Left ventricle myocardium superior (tissue), 1 donor: ENCODE measurements around the gene PYM1. TPM values are rescaled to one million over a fixed set of nuclear protein-coding genes. Genes with fewer than 3 reads are reported as not detected.
"Not testable (repeated sequence)": the region's sequence is repeated elsewhere in the genome, so short reads cannot be mapped to it uniquely, and the experiment has no call there.

Experiments used
- ATAC-seq: fragments of 200-7000 bp; cut with Tn5 transposase; one replicate; pipeline ENCODE4 v1.9.1; 2020; ENCODE audit warnings: mild to moderate bottlenecking, moderate library complexity
- DNase-seq: peaks from one replicate; pipeline ENCODE4 v3.0.0-alpha.2; 2020
- intact Hi-C: fragments of 100-400 bp; cut with micrococcal nuclease; formaldehyde crosslinking; loops from one replicate; pipeline ENCODE4 v1.11.0; 2022
- total RNA-seq: library from RNA; stranded (reverse); fragmentation: NEBNext Ultra II Directional; extraction: Animal tissue kit (Norgen Biotek cat#: 25700); gene quantifications from one replicate; pipeline ENCODE4 v1.2.1, GENCODE V29; 2021
- donor health status: DM: no; HTN: yes; CAD: no; lungs with severe emphysema.

PYM1 gene
- total RNA-seq, 1 donor from 2014 or later = 16.2 TPM

- no peak for ATAC-seq
- no peak for DNase-seq
- intact Hi-C loops = loop anchor here (10.0 kb wide), 1 partner anchor 101 kb away; the partner anchor contains the start of gene DNAJC14
These were observed 1.6 kb downstream of the PYM1 start for GRCh38 chr12:55925870-55926737.

DNA sequence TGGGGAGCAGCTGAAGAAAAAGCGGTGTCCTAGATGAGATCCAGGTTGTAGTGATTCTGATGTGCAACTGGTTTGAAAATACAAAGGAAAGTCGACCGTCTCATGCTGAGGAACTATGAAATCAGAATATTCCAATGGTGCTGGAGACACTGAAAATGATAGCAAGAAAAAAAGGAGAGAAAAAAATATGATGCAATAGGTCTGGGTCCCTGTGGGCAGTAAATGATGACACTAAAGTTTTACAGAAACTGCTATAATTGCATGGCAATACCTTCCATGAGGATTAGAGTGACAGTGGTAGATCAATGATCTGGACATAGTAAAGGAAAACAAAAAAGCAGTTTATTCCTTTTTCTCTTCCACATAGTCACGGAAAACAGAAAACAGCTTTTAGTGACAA, 2.3 kb downstream of the PYM1 start:
- ATAC-seq (no peak), DNase-seq (no peak)
- intact Hi-C loops = loop anchor here (10.0 kb wide), 1 partner anchor 101 kb away; the partner anchor contains the start of gene DNAJC14

GRCh38 chr12:55923648-55924047, 4.0 kb downstream of the PYM1 start:
- ATAC-seq, DNase-seq: not testable (repeated sequence)
- intact Hi-C loops = loop anchor here (10.0 kb wide), 1 partner anchor 99 kb away; the partner anchor contains the start of gene DNAJC14

GRCh38 chr12:55922126-55922525, 5.6 kb downstream of the PYM1 start:
- intact Hi-C loops = loop anchor here (10.0 kb wide), 1 partner anchor 97 kb away; the partner anchor contains the start of gene DNAJC14
- DNase-seq (no peak), ATAC-seq (no peak)

GRCh38 chr12:55919032-55919431, 8.7 kb downstream of the PYM1 start:
- ATAC-seq, intact Hi-C loops, DNase-seq: not testable (repeated sequence)

- no peak for ATAC-seq
- intact Hi-C loops = no loop called here
These were observed 12.2 kb downstream of the PYM1 start for GRCh38 chr12:55915482-55915859.

GRCh38 chr12:55912908-55913307, 14.8 kb downstream of the PYM1 start:
- intact Hi-C loops = no loop called here
- ATAC-seq = peak; percentile 38
- DNase-seq = no peak

More at GRCh38 chr12:55915482-55915859, 12.2 kb downstream of the PYM1 start:
- DNase-seq = no peak

GRCh38 chr12:55909513-55909884, 18.2 kb downstream of the PYM1 start:
- ATAC-seq (no peak), DNase-seq (no peak)
- intact Hi-C loops = no loop called here

DNA sequence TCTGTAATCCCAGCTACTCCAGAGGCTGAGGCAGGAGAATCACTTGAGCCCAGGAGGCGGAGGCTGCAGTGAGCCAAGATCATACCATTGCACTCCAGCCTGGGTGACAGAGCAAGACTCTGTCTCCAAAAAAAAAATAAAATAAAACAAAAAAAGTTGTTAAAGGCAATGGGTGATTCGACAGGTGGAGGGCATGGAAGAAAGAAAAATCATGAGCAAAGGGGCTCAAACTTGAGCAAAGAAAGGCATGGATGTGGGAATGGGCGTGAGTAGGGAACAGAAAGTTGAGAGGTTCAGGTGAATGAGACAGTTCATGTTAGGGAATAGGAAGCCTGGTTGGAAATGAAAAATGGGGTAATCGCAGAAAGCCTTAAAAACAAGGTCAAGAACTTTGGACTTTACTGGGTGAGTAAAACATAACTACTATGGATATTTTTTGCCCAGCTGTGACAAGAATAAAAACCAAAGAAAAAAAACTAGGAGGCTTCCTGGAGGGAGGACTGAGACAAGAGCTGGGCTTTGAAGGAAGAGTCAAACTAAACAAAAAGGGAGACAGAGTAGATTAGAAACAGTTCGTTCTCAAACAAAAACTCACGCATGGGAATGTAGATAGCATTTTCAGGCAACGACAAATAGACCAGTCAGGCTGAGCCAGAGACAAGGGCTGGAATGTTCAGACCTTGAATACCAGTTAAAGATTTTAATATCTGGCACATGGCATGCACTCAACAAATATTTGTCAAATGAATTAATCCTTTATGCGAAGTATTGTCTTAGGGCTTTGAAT, 18.8 kb downstream of the PYM1 start:
- intact Hi-C loops = no loop called here
- DNase-seq = no peak
- ATAC-seq = peak; percentile 33

- intact Hi-C loops = no loop called here
- DNase-seq = no peak
- ATAC-seq = no peak
These were observed 21.6 kb downstream of the PYM1 start for GRCh38 chr12:55906056-55906455.

- DNase-seq (no peak), ATAC-seq (no peak)
- intact Hi-C loops = no loop called here
These were observed 25.7 kb downstream of the PYM1 start for GRCh38 chr12:55901881-55902490.

DNA sequence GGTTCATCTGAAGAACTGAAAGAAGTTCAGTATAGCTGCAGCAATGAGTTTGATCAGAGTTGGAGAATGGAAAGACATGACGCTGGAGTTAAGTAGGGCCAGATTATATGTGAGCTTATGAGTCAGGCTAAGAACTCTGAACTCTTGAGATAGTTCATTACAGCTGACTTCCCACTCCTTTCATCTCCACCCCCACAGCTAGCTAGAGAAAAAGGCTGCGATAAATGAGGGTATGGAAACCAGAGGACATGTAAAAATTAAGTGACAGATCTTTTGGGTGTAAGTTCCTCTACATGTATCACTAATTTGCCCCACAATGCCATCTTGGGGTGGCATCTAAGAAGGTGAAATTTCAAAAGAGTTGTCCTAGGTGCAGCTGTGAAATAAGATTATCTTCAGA, 28.6 kb downstream of the PYM1 start:
- DNase-seq (no peak), ATAC-seq (no peak)
- intact Hi-C loops = no loop called here

DNA sequence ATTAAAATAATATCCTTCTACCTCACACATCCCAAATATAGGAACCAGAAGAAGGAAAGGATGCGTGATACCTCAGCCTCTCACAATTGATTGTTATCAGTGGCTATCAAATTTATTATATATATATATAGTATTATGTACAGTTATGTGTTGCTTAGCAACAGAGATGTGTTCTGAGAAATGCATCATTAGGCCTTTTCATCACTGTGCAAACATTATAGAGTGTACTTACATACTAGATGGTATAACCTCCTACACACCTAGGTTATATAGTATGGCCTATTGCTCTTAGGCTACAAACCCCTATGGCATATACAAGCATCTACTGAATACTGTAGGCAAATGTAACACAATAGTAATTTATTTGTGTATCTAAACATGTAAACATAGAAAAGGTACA, 34.0 kb downstream of the PYM1 start:
- intact Hi-C loops = no loop called here
- ATAC-seq = no peak
- no peak for DNase-seq

GRCh38 chr12:55891310-55891709, 36.4 kb downstream of the PYM1 start:
- DNase-seq (no peak), ATAC-seq (no peak)
- intact Hi-C loops = no loop called here

- intact Hi-C loops = no loop called here
- ATAC-seq = no peak
- no peak for DNase-seq
These were observed 42.6 kb downstream of the PYM1 start for GRCh38 chr12:55885113-55885512.

DNA sequence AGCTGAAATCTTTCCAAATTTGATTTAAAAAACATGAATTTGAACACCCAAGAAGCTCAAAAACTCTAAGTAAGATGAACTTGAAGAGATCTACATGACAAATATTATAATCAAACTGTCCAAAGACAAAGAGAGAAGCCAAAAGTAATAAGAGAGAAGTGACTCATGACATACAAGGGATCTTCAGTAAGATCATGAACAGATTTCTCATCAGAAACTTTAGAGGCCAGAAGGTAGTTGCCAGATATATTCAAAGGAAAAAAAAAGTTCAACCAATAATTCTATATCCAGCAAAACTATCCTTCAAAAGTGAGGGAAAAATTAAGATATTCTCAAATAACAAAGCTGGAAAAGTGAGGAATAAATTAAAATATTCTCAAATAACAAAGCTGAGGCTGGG, 49.9 kb downstream of the PYM1 start:
- ATAC-seq (no peak), DNase-seq (no peak)
- intact Hi-C loops = no loop called here

GRCh38 chr12:55875704-55876467, 51.8 kb downstream of the PYM1 start:
- intact Hi-C loops = no loop called here
- no peak for ATAC-seq
- no peak for DNase-seq

- ATAC-seq (no peak), DNase-seq (no peak)
- intact Hi-C loops = no loop called here
These were observed 53.3 kb downstream of the PYM1 start for GRCh38 chr12:55874443-55874842.

- ATAC-seq, intact Hi-C loops, DNase-seq: not testable (repeated sequence)
These were observed 61.2 kb downstream of the PYM1 start for GRCh38 chr12:55866454-55867004.
